M059J (cell line): ENCODE data around the gene MTURN. TPM values are rescaled to one million over a fixed set of nuclear protein-coding genes. Genes with fewer than 3 reads are reported as not detected.
"Not testable (repeated sequence)": the region's sequence is repeated elsewhere in the genome, so short reads cannot be mapped to it uniquely, and the experiment has no call there.

Source experiments
- DNase-seq: peaks from one replicate; pipeline ENCODE4 v3.0.0-alpha.2; 2012; ENCODE audit warnings: low read depth
- total RNA-seq: library from RNA; depleted of rRNA; stranded (reverse); fragments of >200 nt; shearing (Covaris generic); gene quantifications from 2 replicates; pipeline ENCODE4 v1.2.3, GENCODE V29; 2014

Gene MTURN
- total RNA-seq, 1 experiment from 2014 or later = 3.8 TPM

- peak; percentile 20 for DNase-seq
Measured at GRCh38 chr7:30178748-30179436, 44.1 kb downstream of the MTURN start.

DNA sequence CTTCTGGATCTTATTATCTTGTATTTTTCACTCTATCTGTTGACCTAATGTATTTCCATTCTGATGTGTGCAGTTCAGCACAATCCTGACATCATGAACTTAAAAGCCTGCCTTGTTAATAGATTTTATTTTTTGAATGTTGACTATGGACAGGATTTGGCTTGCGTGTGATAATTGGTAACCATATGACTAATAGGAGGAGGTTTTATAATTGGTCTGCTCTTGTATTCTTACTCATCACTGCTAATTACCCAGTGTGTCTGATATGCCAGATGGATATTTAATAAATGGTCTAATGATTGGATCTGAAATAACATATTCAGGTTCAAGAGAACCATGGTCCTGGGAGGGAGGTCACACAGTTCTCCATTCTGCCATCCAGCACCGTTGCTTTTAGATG lies 45.9 kb downstream of the MTURN start:
- no peak for DNase-seq

DNA sequence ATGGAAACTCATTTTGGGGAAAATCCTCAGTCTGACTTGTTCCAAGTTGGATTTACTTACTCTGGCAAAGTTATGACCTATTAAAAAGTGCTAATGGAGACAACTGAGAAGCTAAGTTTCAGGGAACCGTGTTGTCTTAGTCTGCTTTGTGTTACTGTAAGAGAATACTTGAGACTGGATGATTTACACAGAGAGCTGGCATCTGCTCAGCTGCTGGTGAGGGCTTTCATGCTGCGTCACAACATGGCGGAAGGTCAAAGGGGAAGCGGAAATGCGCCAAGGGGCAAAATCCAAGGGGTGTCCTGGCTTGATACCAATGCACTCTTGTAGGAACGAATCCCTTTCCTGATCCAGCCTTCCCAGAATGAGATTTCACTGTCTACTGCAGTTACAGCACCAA lies 46.4 kb downstream of the MTURN start:
- DNase-seq = no peak

GRCh38 chr7:30181736-30182522 lies 47.1 kb downstream of the MTURN start:
- DNase-seq = no peak

GRCh38 chr7:30182814-30183213 lies 48.0 kb downstream of the MTURN start:
- no peak for DNase-seq

DNA sequence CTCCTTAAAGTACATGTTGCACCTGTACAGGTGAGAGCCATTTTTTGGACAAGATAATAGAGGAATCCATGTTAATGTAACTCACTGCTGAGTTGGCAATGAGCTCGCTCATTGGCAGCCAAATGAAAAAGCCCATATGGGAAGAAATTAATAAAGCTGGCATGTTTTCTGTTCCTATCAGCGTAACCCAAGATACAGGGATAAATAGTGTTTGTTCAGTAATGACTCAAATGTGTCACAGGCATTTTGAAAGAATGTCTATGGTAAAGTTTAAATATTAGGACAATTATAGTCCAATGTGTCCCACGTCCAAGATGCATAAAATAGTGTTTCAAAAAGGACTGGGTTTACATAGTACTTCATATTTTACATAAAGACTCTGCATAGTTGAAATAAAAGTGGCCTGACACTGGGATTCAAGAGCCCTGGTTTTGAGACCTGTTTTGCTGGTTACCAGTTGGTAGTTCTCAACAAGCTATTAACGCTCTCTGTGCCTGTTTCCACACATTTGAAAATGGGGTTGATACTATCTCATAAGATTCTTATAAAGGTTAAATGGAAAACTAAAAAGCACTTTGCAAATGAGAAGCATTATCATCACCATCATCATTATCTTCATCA lies 49.1 kb downstream of the MTURN start:
- DNase-seq = no peak

- peak; percentile 45 for DNase-seq
Measured at GRCh38 chr7:30184791-30185487, 50.2 kb downstream of the MTURN start.

GRCh38 chr7:30185496-30185895 lies 50.7 kb downstream of the MTURN start:
- no peak for DNase-seq

DNA sequence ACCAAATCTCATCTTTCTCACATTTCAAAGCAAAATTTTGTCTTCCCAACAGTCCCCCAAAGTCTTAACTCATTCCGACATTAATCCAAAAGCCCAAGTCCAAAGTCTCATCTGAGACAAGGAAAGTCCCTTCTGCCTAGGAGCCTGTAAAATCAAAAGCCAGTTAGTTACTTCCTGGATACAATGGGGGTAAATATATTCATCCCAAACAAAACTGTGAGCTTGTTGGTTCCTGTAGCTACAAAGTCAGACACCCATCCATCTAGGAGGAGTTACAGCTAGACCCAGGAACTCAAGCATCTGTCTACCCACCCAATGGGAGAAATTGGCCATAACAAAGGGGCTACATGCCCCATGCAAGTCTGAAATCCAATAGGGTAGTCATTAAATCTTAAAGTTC lies 51.9 kb downstream of the MTURN start:
- DNase-seq = no peak

- no peak for DNase-seq
Measured at GRCh38 chr7:30187513-30187912, 52.7 kb downstream of the MTURN start.

GRCh38 chr7:30188381-30188780 lies 53.6 kb downstream of the MTURN start:
- not testable (repeated sequence) for DNase-seq

DNA sequence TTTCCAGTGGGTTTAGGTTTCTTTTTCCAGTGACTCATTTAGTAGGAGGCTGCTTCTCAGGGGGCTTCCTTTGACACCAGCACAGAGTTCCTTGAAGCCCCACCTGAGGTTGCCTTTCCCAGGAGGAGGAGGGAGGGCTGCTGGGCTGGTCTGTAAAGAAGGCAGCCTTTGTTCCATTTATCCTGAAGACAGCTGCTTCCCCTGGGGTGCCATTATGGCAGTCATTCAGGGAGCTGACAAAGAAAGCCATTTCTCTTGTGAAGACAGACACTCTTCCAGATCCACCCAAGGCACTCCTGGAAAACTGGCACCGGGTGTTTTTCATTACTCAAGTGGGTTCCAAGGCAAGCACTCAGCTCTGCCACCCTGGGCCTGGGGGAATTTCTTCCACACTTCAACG lies 54.0 kb downstream of the MTURN start:
- no peak for DNase-seq

DNA sequence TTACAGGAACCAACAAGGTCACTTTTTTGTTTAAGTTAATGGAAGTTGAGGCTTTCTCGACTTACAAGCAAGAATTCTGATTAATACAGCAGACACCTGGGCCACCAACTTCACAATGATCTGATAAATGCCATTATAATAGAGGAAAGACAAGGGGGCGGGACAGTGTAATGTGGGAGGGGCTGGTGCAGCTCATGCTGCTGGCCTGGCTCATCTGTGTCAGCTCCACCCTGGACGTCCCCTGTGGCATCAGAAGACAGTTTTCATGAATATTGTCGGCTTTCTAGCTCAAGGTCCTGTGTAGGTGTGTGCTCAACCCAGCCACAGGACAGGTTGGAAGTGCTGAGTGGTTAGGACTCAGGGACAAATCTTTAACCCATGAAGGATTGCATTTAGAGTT lies 57.0 kb downstream of the MTURN start:
- no peak for DNase-seq

GRCh38 chr7:30193336-30193943 lies 58.7 kb downstream of the MTURN start:
- DNase-seq = no peak

DNA sequence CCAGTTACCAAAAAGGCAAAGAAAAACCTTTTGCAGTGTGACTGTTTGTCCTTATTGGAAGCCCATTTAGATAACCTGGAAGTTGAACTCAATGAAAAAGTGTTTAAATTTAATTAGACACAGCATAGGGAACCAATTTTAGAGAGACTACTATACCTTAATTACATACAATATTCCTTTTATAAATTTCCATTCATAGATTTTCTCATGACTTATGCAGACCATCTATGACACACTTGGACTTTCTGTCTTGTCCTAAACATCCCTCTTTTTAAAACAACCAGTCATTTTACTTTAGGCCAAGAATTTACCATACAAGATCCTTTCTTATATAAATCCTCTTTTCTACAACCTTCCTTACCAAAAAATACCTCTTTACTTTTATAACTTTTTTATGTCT lies 61.6 kb downstream of the MTURN start:
- DNase-seq = peak; percentile 9

DNA sequence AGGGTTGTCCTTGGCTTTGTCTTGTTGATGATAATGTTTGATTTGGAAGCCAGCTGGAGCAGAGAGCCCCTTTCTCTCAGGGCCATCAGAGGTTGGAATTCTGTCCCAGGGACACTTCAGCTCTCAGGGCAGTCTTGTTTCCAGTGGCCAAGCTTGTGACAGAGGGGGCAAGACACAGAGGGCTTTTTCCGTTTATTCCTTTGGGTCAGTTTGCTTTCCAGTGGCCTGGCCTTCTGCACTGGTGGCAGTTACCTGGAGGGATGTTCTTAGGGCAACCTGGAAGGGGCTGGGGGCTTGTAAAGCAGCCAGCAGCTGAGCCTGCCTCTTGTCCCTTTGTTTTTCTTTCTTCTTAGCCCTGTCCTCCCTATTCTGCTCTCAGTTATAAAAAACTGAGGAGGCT lies 62.7 kb downstream of the MTURN start:
- DNase-seq = no peak

- no peak for DNase-seq
Measured at GRCh38 chr7:30199271-30199670, 64.5 kb downstream of the MTURN start.

DNA sequence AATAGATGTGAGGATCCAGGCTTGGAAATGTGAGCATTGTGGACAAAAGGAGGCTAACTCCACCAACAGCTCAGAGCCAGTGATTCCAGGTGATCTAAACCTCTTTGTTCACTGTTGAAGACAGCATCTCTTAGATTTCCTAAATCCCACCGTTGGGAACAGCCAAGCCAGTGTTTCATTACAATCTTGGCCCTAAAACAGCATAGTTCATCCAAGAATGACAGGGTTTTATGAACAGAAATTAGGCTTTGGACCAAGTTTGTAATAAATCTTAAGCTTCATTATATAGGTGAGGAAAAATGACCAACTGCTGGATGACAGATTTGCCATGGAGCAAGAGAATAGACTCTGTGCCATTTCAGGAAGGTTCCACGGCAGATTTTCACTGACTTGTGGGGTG lies 65.8 kb downstream of the MTURN start:
- DNase-seq = no peak

DNA sequence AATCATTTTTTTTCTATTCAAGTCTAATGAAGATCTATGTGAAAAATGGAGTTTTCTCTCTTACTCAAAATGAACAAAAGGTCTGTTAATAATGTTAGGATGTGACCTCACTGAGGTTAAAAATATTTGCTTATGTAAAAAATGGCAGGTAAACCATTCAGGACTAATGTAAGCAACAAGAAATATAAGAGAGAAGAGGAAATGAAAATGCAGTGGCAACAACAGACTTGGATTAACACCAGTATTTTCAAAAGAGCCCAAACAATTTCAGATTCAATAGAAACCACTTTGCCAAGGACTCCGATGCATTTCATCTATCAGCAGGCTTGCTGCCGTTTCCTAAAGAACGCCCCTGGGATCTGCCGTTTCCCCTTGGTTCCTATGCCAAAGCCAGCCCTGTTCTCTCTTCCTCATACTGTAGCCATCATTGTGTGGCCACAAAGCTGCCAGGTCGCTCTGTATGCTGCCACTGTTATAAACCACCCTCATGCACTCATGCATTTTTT lies 66.4 kb downstream of the MTURN start:
- no peak for DNase-seq

DNA sequence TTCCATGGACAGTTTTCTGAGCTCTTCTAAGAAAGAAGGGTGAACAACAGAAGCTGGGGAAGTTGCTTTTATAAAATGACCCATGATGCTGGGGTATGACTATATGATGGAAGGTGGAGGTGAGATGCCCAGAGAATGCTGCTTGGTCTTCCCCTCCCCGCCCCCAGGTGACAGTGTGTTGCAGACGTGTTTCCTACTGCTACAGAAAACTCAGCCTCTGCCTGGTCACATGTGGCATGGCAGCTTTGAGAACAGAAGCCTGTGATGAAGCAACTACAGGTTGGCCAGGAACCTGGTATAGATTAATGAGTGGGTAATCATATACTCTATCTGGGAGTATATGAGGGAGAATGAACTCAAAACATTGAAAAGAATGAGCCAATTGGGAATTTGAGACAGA lies 67.1 kb downstream of the MTURN start:
- DNase-seq = no peak

DNA sequence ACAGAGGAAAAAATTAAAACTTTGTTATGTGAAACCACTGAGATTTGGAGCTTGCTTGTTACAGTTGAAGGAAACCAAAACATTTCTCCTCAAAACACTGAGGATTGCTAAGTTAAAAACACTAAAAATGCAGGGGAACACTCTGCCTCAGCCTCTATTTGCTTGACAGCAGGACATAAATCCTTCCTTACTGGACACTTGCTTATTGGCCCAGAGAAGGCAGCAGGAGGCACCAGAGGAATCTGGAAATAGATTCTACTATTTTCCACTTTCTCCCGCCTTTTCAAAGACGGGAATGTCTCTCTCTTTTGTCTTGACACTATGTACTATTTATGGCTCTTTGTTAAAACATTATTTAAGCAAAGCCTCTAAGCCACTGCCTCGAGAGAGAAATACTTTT lies 67.9 kb downstream of the MTURN start:
- no peak for DNase-seq

- peak; percentile 89 for DNase-seq
Measured at GRCh38 chr7:30206491-30206890, 71.7 kb downstream of the MTURN start.
